GM21515 (cell line): ENCODE results near the gene NR3C2.
"Not testable (repeated sequence)": the region's sequence is repeated elsewhere in the genome, so short reads cannot be mapped to it uniquely, and the experiment has no call there.

Experiments
- ATAC-seq: cut with Tn5 transposase; IDR thresholded peaks from one replicate; pipeline ENCODE4 v1.9.1; 2021; ENCODE audit not compliant: unreplicated experiment

The NR3C2 gene

DNA sequence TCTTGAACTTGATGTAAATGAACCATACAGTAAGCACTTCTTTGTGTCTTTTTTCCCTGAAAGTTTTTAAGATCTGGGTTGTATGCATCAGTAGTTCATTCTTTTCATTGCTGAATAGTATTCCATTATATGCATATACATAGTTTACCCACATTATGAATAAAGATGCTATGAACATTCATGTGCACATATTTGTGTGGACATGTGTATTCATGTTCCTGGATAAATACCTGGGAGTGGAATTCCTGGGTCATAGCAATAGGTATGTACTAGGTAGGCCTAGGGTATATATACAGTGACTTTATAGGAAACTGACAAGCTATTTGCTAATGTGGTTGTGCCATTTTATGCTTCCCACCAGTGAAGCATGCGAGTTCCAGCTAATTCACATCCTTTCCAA, 215.9 kb downstream of the NR3C2 start:
- no peak for ATAC-seq

- no peak for ATAC-seq
Observed at GRCh38 chr4:148225639-148226038, 216.6 kb downstream of the NR3C2 start.

- no peak for ATAC-seq
Observed at GRCh38 chr4:148224476-148224875, 217.7 kb downstream of the NR3C2 start.

DNA sequence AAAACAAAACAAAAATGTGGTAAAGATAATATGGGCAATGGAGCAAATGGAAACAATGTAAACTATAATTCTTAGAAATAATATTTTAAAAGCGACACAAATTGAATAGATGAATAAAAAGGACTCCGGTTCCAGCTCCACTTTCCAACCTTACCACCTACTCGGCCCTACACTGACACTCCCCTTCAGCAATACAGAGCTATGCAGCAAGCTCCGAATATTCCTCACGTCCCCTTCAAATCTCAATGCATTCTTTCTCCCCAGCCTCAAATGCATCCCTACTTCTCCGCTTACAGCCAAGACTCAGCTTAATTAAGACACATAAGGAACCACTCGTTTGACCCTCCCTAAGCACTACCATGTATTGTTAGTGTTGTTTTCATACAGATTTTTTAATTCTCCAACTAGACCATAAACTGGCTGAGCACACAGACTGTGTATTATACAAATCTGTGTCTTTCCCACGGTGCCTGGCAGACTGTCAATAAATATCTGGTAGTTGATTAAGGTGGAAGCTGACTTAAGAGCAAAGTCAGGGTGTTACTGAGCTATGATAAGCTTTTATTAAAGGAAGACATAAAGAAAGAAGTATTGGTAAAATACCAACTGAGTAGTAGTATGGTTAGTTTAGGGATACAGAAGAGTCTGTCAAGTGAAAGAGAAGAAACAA, 219.1 kb downstream of the NR3C2 start:
- no peak for ATAC-seq

DNA sequence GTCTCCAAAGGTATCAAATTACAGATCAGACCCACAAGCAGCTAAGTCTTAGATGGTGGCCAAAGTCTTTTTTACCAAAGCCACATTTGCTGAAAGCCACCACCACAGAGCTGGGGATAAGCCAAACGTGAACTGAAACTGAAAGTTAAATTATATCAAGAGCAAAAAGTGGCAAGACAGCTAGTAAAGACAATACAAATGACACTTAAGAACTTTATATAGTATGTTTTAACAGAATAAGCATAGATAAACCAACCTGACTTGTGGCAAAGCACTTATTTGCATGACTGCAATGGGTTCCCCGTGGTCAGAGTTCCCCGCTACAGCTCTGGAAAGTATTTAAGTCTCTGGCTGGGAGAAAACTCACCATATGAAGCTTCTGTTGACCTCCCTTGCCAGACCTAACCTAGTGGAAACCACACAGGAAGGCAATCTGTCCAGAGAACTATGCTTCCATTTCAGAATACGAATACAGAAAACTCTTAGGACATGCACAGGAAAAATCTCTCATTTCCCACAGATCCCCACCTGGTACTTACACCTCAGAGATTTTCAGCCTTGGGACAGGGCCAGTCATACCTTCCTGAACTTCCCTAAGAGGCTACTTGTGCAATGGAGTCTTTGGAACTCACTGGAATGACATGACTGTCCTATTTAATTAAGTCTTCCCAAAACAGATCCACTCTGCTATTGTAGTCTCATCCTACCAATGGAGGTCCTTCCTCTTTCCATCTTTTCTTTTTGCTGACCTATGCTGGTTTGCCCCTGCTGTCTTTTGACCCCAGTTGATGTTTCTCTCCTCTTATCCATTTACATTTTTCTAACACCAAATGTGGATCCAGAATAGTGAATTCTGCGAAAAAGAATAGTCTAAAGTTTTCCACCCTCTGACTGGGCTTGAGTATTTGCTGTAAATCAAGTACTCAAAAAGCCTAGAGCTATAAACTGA, 225.1 kb downstream of the NR3C2 start:
- peak; percentile 93 for ATAC-seq

DNA sequence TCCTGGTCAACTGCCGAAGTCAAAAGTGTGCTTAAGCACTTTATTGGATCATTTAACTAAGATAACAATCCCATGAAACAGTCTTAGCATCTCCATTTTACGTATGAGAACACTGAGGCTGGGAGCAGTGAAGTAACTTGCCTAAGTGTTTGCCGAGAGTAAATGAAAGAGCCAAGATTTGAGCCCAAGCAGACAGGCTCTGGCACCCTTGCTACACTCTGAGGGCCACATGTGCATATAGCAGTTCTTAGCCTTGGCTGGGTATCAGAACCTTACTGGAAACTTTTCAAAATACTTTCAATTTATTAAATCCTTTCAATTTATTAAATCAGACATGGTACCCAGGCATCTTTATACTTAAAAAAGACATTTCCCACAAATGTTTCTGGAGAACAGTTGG, 225.9 kb downstream of the NR3C2 start:
- no peak for ATAC-seq

DNA sequence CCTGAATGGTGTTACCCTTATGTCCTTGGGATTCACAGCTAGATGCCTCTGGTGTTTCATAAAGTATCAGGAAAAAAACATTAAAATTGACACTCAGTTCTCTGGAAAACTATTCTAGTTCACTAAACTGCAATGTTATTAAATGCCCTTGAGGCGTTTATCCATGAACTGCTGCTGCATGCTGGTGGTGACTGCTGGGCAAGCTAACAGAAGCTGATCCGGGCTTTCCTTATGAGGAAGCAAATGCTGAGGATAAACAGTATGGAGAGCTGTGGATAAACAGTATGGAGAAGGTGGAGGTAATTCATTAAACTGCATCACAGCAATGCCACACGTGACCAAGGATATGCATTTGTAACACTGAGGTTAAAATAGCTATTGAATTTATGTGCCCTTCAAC, 227.0 kb downstream of the NR3C2 start:
- ATAC-seq = no peak

DNA sequence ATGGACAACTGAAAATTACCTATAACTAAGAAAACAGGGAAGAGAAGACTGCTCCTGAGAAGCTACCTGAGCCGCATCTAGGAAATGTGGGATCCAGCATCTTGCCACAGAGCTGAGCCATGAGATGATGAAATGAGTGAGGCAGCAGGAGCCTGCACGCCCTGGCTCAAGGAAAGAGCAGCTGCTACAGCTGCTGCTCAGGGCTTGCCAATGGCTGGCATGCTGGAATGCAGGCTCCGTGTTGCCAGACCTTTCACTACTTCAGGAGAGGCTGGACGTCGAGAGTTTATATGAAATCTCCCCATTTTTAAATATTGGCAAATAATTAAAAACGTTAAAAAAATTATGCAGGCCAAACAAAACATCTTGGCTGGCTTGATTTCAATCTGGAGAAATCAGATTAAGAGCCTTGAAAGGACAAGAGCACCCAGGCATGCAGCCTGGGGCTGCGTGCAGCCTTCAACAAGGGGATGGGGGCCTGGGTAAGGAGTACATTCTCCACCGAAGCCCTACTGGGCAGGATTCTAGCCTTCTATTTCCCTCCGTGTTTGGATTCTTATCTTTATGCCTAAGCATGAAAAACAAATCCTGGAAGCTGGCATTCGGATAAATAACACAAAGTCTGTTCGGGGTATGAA, 227.6 kb downstream of the NR3C2 start:
- no peak for ATAC-seq

- no peak for ATAC-seq
Observed at GRCh38 chr4:148211533-148211932, 230.7 kb downstream of the NR3C2 start.

DNA sequence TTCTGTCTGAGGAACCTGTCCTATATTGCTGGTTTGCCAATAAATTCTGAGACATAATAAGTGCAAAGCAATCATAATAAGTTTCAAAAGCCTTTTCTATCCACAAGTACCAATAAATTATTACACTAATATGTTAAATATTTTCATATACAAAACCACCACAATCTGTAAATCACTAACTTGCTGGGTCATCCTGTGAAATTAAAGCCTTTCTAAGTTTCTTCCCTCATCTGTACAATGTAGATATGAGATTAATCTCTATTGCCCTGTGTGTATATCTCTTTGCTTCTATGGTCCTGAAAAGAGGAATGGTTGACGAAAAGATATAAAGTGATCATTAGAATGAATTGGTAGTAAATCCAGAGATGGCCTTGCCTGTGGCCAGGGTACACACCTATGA, 231.6 kb downstream of the NR3C2 start:
- ATAC-seq = no peak

DNA sequence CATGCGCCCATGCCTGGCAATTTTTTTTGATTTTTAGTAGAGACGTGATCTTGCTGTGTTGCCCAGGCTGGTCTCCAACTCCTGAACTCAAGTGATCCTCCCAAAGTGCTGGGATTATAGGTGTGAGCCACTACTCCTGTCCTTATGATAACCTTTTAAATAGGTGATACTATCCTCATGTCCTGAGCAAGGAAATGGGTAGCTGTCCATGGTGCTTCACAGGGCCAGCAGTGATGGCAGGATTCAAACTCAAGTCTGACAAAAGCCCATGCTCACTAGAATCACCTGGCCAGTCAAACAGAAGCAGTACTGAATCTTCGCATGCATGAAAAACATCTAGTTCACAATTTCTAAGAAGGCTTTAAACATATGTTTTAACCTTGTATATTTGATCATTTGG, 235.1 kb downstream of the NR3C2 start:
- ATAC-seq = no peak

GRCh38 chr4:148205476-148205875, 236.7 kb downstream of the NR3C2 start:
- no peak for ATAC-seq

DNA sequence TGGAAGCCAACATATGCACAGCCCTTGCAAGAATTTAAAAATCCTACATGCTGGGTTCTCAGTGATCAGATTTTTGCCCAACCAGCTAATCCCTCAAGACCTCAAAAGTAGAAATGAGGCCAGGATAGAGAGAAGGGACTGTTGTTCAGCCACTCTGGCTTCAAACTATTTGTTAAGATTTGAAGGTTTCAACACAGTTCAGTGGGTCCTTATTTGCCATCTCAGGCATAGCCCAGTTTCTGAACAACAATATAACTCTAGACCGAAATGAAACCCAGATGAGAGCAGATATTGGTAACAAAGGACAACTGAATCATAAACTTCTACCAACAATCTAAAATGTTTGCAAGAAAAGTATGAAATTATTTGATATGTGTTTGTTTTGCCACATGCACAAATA, 237.3 kb downstream of the NR3C2 start:
- no peak for ATAC-seq

GRCh38 chr4:148204171-148204570, 238.0 kb downstream of the NR3C2 start:
- ATAC-seq = no peak

DNA sequence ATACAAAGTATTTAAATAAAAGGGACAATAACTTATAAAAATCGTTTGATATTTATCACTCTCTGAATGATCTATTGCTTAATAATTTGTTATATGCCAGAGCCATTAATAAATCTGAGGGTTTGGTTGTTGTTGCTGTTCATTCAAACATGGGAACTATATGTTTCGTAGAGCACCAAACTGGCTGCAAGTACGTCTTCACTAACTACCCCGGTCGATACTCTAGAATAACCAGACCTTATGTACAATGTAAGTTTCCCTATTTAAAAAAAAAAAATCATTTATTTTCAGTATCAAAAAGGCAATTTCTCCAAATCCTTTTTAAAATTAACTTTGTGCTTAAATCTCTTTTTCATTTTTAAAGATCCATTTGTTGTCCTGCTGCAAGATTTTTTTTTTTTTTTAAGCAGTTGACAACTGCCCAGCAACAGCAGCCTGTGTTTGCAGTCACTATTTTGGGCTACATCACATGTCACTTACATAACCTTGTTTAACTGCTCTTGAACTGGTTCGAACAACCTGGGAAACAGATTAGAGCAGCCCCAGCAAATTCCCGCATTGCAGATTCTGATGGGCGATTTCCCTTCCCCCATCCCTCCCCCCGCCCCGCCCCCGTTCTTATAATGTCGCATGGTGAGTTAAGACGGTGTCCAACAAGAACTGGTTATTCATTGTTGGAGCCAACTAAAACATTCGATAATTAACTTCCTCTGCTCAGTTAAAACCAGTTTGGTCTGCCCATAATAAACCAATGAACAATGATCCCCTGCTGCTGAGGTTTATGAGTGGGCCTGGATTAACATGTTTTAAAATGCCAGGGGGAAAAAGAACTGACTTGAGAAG, 238.9 kb downstream of the NR3C2 start:
- ATAC-seq = no peak

DNA sequence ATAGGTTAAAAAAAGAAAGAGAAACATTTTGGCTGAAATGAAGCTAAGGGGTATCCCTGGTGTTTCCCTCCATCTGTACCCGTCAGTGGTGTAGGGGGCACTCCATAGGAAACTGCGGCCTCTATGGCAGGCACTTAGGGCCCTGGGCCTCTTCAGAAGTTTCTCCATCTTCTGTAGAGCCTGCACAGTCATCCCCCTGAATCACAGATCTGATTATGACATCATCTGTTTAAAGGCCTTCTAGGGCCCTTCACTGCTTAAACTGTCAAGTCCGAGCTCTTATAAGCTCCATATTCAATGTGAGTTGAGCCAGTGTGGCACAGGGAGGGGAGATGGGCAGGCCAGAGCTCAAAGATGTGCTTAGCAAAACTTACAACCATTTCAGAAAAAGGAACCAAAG, 241.3 kb downstream of the NR3C2 start:
- no peak for ATAC-seq

DNA sequence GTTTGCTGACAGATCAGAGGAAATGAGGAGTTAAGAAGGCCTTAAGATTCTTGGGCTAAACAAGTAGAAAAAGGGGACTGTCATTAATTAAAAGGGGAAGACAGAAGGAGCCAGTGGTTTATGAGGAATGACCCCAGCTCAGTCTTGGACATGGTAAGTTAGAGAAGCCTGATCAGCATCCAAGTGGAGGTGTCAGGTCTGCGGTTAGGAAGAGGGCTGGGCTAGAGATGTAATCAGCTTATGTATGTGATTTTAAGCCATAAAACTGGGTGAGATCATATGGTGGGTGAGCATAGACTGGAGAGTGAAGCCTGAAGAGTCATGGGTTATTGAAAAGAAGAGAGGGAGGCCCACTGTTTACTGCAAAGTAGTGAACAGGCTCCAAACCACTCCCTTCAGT, 246.1 kb downstream of the NR3C2 start:
- no peak for ATAC-seq

- no peak for ATAC-seq
Observed at GRCh38 chr4:148192526-148192925, 249.7 kb downstream of the NR3C2 start.

DNA sequence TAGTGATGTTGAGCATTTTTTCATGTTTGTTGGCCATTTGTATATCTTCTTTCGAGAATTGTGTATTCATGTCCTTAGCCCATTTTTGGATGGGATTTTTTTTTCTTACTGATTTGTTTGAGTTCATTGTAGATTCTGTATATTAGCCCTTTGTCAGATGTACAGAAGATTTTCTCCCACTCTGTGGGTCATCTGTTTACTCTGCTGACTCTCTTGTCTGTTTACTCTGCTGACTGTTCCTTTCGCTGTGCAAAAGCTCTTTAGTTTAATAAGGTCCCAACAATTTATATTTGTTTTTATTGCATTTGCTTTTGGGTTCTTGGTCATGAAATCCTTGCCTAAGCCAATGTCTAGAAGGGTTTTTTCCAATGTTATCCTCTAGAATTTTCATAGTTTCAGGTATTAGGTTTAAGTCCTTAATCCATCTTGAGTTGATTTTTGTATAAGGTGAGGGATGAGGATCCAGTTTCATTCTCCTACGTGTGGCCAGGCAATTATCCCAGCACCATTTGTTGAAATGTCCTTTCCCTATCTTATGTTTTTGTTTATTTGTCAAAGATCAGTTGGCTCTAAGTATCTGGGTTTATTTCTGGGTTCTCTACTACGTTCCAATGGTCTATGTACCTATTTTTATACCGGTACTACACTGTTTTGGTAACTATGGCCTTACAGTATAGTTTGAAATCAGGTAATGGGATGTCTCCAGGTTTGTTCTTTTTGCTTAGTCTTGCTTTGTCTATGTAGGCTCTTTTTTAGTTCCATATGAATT, 254.6 kb downstream of the NR3C2 start:
- ATAC-seq = not testable (repeated sequence)

- ATAC-seq = no peak
Observed at GRCh38 chr4:148184922-148185321, 257.3 kb downstream of the NR3C2 start.
